SK-N-MC (cell line): ENCODE measurements around the gene NAE1.
"Not testable (repeated sequence)": the region's sequence is repeated elsewhere in the genome, so short reads cannot be mapped to it uniquely, and the experiment has no call there.

ENCODE experiments used
- DNase-seq: peaks from one replicate; pipeline ENCODE4 v3.0.0-alpha.2; 2011; ENCODE audit warnings: low read depth, low spot score
- H3K27ac ChIP-seq: fragments of 200-600 bp; sonication (generic); 2 replicates; pipeline ENCODE4 v1.5.1; 2016; ENCODE audit warnings: mixed run types
- H3K36me3 ChIP-seq: fragments of 200-600 bp; sonication (generic); 2 replicates; pipeline ENCODE4 v1.6.1; 2017; ENCODE audit warnings: antibody characterized with exemption, low read length, mixed read lengths; ENCODE audit not compliant: insufficient read depth
- H3K4me3 ChIP-seq: fragments of 200-600 bp; sonication (generic); 2 replicates; pipeline ENCODE4 v1.5.1; 2016
- H3K9ac ChIP-seq: fragments of 200-600 bp; sonication (generic); 2 replicates; pipeline ENCODE4 v1.8.0; 2017; ENCODE audit warnings: mixed run types, mixed read lengths; ENCODE audit not compliant: insufficient read length
- H3K9me3 ChIP-seq: fragments of 200-600 bp; sonication (generic); 2 replicates; pipeline ENCODE4 v1.6.1; 2017; ENCODE audit warnings: low read depth, mild to moderate bottlenecking, antibody characterized with exemption, low read length, moderate library complexity, mixed read lengths
- EZH2 ChIP-seq: fragments of 200-600 bp; sonication (generic); IDR thresholded peaks from one replicate; pipeline ENCODE4 v1.6.1; 2017; ENCODE audit warnings: antibody characterized with exemption
- FOXP2 ChIP-seq: optimal IDR thresholded peaks from 2 replicates; pipeline ENCODE3; 2011; ENCODE audit warnings: mild to moderate bottlenecking, moderate library complexity; ENCODE audit not compliant: insufficient read depth; ENCODE audit errors: extremely low read length, control extremely low read depth
- POLR2AphosphoS5 ChIP-seq: IDR thresholded peaks from 2 replicates; pipeline ENCODE4 v1.6.1; 2012; ENCODE audit warnings: mild to moderate bottlenecking, low read depth, low read length, borderline replicate concordance

The NAE1 gene

DNA sequence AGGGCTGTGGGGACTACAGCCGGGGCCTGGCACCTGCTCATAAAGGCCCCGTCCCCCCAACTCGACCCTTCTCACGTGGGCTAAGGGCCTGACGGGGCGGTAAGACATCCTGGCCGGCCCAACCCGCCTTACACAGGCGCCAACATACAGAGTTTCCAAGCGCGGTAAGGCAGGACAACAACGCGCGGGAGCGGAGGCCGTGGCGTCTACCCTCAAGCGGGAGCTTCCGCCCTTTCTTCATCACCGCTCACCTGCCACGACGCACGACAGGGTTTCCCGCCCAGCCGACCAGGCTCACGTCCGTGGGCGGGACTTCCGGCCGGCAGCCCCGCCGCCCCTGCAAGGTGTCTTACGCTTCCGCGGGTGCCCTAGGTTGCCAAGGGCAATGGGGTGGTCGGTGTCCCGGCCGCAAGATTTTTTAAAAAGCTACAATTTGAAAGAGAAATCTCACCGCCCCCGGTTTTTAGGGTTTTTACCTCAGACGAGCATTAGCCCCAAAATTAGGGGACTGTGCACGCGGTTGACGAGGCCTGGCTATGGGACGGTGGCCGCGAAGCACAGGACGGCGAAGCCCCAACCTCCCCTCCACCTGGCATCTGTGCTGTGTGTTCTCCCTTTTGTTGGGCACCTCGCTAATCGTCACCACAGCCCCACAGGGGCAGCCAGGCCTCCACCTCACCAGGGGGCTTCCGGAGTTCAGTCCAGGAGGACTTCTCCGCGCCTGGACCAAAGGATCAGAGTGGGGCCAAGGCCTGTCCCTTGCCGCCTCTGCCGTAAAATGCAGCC is 29.3 kb downstream of the NAE1 start, which contains the start of gene TERB1:
Gene TERB1 (minus strand): TSS at position 265 of the 786 bp plus-strand sequence. CDS start 4,786 bp downstream, outside the sequence.
- H3K9ac ChIP-seq, result no peak within 1 kb of the TSS
- no peak within 1 kb of the TSS for H3K4me3 ChIP-seq
- H3K27ac ChIP-seq, result no peak within 1 kb of the TSS
- peaks cover 22% of the 10 kb centered on the region for H3K36me3 ChIP-seq
- no peak for DNase-seq
- no peaks in the 10 kb centered on the region for H3K9me3 ChIP-seq
- TF ChIP-seq EZH2 (no peak), FOXP2 (no peak), POLR2AphosphoS5 (no peak)

GRCh38 chr16:66800856-66801255 is 29.9 kb downstream of the NAE1 start:
- Histone ChIP-seq H3K9me3 (no peaks in the 10 kb centered on the region), H3K36me3 (peaks cover 21% of the 10 kb centered on the region), H3K9ac (no peak overlapping the region), H3K27ac (no peak overlapping the region), H3K4me3 (no peak overlapping the region)
- TF ChIP-seq EZH2 (no peak), POLR2AphosphoS5 (no peak), FOXP2 (no peak)
- no peak for DNase-seq

GRCh38 chr16:66798161-66798560 is 32.6 kb downstream of the NAE1 start:
- TF ChIP-seq FOXP2 (no peak), POLR2AphosphoS5 (no peak)
- H3K9me3 ChIP-seq, result no peaks in the 10 kb centered on the region
- no peak overlapping the region for H3K4me3 ChIP-seq
- no peaks in the 10 kb centered on the region for H3K36me3 ChIP-seq
- H3K27ac ChIP-seq, result no peak overlapping the region
- no peak for DNase-seq
- H3K9ac ChIP-seq, result no peak overlapping the region

DNA sequence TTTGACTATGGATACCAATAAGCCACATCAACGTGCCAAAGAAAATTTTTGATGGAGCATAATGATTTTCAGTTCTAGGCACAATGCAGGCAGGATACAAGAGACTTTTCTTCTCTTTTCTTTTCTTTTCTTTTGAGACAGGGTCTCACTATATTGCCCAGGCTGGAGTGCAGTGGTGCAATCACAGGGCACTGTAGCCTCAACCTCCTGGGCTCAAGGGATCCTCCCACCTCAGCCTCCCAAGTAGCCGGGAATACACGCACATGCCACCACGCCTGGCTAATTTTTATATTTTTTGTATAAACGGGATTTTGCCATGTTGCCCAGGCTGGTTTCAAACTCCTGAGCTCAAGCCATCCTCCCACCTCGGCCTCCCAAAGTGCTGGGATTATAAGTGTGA is 36.8 kb downstream of the NAE1 start:
- not testable (repeated sequence) for DNase-seq, H3K9me3 ChIP-seq, H3K36me3 ChIP-seq, H3K9ac ChIP-seq, H3K27ac ChIP-seq, H3K4me3 ChIP-seq

DNA sequence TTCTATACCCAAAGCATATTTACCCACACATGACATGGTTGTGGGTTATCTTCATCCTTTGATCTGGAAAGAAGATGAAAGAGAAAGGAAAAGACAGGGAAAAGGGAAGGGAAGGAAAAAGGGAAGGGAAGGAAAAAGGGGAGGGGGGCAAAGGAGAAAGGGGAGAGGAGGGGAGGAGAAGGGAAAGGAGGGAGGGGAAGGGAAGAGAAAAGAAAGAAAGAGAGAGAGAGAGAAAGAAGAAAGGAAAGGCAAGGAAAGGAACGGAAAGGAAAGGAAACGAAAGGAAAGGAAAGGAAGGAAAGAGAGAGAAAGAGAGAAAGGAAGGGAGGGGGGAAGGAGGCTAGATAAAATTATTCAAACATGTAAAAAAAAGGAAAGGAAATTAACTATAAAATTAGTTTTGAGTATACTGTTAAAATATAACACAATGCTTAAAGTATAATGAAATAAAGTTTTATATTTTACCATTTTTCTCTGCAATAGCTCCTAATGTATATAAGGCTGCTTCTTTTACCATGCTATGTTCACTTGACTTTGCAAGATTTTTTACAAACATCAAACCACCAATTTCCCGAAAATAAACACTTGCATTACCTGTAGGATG is 40.5 kb downstream of the NAE1 start:
- Histone ChIP-seq H3K36me3 (no peaks in the 10 kb centered on the region), H3K4me3 (no peak overlapping the region), H3K9ac (no peak overlapping the region), H3K9me3 (no peaks in the 10 kb centered on the region), H3K27ac (no peak overlapping the region)
- no peak for DNase-seq
- TF ChIP-seq POLR2AphosphoS5 (no peak), FOXP2 (no peak), EZH2 (no peak)

GRCh38 chr16:66787427-66787826 is 43.3 kb downstream of the NAE1 start:
- no peak overlapping the region for H3K4me3 ChIP-seq
- no peaks in the 10 kb centered on the region for H3K36me3 ChIP-seq
- no peaks in the 10 kb centered on the region for H3K9me3 ChIP-seq
- no peak overlapping the region for H3K27ac ChIP-seq
- no peak overlapping the region for H3K9ac ChIP-seq
- no peak for DNase-seq
- TF ChIP-seq EZH2 (no peak), POLR2AphosphoS5 (no peak), FOXP2 (no peak)

DNA sequence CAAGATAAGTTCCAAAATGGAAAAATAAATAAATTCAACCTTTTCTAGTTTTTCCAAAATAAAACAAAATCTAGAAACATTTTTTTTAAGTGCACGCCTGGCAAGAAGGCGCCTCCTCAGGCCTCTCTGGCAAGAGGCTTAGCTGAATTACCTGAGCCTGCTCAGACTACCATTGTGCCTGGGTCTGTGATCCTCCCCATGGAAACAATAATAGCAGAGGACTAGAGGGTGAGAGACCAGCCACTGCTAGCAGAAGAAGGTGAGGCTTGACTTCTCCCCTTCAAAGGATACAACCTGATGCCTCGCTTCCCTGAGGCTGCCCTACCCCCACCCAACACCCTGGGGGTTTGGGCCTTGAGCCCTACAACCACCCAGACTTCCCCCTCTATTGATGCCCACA is 44.2 kb downstream of the NAE1 start:
- Histone ChIP-seq H3K9ac (no peak overlapping the region), H3K9me3 (no peaks in the 10 kb centered on the region), H3K36me3 (no peaks in the 10 kb centered on the region), H3K27ac (no peak overlapping the region), H3K4me3 (no peak overlapping the region)
- no peak for DNase-seq
- TF ChIP-seq FOXP2 (no peak), POLR2AphosphoS5 (no peak), EZH2 (no peak)

GRCh38 chr16:66776457-66776856 is 54.3 kb downstream of the NAE1 start:
- Histone ChIP-seq H3K4me3 (no peak overlapping the region), H3K36me3 (no peaks in the 10 kb centered on the region), H3K9ac (no peak overlapping the region), H3K9me3 (no peaks in the 10 kb centered on the region), H3K27ac (no peak overlapping the region)
- TF ChIP-seq EZH2 (no peak), POLR2AphosphoS5 (no peak), FOXP2 (no peak)
- no peak for DNase-seq
